ENCODE data around the gene NSD2.

NSD2 gene

DNA sequence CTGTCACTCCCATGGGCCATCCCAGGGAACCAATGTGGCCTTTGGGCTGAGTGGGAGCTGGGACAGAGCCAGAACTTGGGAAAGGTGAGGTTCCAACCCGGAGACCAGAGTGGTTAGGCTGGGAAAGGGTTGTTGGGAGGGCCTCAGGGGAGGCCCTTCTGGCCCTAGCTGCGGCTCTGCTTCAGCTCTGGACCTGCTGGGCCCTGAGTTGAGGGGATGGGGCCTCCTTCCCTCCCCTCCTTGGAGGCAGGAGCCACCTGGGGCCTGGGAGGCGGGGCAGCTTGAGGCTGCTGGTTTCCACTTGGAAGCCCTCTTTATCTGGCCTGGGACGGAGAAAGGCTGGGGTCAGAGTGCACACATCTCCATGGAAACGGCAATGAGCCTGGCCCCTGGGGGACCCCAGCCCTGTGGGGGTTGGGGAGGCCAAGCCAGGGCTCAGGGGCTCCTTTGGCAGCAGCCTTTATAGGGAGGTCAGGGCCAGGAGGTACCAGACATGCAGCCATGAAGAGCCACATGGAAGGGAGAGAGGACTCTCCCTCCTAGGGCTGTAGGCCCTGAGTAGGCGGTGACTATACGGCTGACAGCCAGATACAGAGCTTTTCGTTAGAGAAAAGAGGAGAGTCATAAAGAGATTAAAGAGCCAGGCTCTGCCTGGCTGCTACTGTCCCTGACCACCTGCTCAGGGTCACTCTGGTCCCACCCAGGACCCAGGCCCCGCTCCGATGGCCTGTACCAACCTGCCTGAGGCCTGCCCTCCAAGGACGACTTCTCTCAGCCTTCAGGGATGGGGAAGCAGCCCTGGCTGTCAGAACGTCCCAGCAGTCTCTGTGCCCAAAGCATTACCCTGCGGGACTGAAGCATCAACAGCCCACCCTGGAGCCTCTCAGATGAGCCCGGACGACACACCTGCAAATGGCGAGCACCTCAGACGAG lies 6.9 kb upstream of the NSD2 start:
- DNase-seq (ENCODE audit: low spot score), result no peak

DNA sequence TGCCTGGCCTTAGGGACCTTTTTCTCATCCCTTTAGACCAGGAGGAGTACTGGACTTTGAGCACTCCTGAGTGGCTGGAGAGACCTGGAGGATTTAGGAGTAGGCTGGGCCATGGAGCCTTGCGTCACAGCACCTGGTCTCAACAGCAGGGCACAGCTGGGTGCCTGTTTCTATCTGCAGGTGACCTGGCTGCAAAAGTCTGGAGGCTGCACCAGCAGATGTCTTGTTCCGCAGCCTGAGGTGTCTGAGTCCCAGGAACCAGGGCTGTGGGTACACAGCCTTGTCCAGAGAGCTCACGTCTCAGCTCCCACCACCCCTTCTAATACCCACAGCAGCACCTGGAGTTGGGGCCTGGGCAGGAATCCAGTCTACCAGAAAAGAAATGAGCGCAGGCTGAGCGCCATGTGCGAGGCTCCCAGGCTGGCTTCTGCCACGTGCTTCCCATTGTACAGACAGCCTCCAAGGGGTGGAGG lies 5.0 kb upstream of the NSD2 start:
- DNase-seq (ENCODE audit: low spot score), result no peak

DNA sequence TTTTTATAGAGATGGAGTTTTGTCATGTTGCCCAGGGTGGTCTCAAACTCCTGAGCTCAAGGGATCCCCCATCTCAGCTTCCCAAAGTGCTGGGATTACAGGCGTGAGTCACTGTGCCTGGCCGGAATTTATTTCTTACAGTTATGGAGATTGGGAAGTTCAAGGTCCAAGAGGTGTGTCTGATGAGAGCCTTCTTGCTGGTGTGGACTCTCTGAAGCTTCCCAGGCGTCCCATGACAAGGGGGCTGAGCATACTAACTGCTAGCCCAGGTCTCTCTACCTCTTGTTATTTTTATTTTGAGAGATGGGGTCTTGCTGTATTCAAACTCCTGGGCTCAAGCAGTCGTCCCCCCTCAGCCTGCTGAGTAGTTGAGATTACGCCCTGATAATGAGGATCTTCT lies 2.9 kb upstream of the NSD2 start:
- no peak for DNase-seq (ENCODE audit: low spot score)

DNA sequence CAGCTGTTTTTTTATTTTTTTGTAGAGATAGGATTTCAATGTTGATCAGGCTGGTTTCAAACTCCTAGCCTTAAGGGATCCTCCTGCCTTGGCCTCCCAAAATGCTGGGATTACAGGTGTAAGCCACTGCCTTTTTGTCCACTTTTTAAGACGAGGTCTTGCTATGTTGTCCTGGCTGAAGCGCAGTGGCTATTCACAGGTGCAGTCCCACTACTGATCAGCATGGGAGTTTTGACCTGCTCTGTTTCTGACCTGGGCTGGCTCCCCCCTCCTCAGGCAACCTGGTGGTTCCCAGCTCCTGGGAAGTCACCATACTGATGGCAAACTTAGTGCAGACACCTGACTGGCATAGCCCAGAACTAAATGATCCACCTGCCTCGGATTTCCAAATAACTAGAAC lies 2.3 kb upstream of the NSD2 start:
- DNase-seq (ENCODE audit: low spot score), result no peak

DNA sequence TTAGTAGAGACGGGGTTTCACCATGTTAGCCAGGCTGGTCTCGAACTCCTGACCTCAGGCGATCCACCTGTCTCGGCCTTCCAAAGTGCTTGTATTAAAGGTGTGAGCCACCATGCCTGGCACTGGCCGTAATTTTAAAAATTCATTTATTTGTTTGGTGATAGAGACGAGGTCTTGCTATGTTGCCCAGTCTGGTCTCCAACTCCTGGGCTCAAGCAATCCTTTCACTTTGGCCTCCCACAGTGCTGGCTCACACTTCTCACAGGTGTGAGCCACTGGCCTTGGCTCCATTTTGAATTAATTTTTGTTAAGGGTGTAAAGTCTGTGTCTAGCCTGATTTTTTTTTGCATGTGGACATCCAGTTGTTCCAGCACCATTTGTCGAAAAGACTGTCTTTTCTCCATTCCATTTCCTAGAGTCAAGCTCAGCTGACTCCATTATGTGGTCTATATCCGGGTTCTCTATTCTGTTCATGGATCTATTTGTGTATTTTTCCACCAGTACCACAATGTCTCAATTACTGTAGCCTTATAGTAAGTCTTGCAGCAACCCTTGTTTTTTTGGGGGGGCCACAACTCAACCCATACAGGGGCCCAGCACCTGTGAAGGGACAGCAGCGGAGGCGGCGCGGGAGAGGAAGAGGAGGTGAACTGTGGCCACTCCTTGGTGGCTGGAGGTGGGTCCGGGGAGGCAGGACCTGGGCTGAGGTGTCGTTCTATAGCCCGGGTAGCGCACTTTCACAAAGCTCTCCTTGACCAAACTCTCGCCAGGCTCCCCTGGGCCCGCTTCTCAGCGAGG lies 1.5 kb upstream of the NSD2 start:
- DNase-seq (ENCODE audit: low spot score), result no peak

DNA sequence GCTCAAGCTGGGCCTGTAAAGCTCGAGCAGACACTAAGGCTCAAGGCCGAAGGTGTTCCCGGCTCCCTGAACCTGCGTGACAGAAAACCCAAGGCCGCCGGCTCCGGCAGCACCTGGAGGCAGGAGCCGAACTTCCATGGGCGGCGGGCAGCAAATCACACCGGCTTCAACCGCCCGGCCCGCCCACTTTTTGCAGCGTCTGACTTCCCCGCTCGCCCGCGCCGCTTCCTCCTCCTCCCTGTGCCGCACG lies 940 bp upstream of the NSD2 start:
- peak; percentile 80 for DNase-seq (ENCODE audit: low spot score)

DNA sequence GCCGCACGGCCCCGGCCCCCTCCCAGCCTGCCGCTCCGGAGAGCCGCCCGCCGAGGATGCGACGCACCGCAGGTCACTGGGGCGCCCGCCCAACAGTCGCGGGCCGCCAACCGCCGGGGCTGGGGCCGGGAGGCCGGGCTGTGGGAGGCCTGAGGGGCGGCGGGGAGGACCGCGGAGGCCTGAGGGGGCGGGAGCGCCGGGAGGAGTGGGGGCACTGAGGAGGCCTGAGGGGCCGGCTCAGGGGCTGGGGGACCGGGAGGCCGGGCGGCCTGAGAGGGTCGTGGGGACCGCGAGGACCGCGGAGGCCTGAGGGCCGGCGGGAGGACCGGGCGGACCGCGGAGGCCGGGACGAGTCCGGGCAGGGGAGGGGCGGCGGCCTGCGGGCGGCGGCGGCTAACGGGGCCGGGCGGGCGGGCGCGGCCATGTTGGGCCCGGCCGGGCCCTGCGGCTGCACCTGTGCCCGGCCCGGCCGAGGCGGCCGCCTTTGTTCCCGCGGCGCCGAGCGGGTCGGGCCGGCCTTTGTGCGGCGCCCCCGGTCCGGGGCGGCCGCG lies 353 bp downstream of the NSD2 start:
- no peak for DNase-seq (ENCODE audit: low spot score)

DNA sequence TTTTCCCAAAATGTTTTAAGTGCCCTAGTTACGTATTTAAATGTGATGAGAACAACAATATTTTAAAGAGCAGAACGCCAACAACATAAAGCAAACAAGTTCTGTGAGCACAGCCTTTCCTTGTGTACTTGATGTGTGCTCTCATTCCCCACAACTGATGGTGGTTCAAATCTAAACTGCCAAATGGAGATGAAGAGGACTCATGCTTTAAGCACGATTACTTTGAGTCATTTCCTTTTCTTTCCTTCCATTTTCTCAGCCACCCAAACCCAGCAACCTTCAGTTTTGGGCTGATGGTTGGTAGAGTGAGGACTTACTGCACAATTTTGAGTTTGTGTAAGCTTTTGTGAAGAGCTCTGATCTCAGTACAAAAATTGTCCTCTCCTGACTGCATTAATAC lies 1.7 kb downstream of the NSD2 start:
- peak; percentile 46 for DNase-seq (ENCODE audit: low spot score)

DNA sequence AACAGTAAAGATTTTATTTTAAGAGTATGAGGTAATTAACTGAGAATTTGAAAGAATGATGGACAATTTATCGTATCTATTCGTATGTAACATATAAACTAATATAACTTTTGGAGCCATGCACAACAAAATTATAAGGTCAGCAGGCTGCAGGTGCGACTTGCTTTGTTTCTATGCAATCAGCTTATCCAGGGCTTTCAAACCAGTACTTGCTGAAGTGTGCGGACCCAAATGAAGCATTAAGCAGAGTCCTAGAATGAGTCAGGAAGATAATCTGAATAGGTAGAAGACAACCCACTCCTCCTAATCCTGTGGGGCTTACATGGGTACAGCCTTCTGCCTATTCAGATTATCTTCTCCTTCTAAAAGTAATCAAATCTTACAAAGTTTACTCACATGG lies 2.1 kb downstream of the NSD2 start:
- no peak for DNase-seq (ENCODE audit: low spot score)

DNA sequence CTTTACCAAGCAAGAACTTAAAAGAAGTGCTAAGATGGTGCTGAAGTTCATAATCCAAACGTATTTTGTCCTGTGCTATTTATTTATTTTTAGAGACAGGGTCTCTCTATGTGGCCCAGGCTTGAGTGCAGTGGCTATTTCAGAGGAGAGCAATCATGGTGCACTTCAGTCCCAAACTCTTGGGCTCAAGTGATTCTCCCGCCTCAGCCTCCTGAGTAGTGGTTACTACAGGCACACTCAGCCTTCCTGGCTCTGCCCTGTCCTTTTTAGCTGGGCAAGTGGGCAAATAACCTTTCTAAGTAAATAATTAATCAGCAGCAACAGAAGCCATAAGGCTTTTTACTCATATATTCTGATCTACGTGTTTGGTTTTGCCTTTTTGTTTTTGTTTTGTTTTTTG lies 2.6 kb downstream of the NSD2 start:
- DNase-seq (ENCODE audit: low spot score), result no peak

DNA sequence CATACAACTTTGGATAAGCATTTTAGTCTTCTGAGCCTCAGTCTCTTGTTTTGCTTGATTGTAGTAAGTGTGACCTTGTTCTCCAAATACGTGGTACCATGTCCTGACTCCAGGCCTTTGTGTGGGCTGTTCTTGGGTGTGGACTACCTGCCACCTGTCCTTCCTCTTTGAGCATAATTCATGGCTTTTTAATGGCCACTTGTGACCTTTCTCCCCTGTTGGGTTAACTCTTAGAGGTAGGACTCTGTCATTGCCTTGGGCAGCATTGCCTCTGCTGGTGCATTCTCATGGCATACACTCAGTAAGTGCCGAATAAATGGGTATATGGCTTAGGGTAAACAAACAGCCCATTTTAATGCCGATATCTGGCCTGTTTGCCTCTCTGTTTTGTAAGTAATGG lies 3.0 kb downstream of the NSD2 start:
- no peak for DNase-seq (ENCODE audit: low spot score)

DNA sequence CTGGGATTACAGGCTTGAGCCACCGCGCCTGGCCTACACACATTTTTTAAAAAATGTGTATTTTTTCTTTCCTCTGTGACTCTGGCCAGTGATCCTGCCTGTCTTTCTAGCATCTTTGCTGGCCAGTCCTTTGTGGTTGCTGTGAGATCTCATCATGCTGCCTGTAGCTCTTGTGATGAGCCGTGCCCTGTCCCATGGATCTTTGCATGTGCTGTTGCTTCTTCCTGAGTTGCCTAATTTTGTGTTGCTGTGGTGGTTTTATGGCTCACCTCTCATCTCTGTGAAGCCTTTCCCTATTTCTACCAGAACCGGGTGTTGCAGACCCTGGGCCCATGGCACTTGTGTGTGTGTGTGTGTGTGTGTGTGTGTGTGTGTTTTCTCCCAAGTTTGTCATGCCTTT lies 8.3 kb downstream of the NSD2 start:
- no peak for DNase-seq (ENCODE audit: low spot score)

DNA sequence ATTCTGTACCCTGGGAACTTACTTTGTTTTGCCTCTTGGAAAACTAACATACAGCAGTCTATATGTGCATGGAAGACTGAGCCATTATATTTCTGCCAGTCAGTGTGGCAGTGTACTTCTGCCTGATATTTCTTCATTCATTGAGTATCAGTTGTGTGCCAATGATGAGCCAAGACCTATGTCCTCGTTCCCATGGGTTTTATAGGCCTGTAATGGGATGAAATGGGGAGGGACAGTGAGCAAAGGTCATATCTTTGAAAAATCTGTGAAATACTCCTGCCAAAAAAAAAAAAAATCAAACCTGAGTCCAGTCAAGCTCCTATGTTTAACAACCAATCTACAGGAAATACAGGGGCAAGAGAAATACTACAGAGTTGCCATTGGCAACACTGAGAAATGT lies 9.1 kb downstream of the NSD2 start:
- no peak for DNase-seq (ENCODE audit: low spot score)

DNA sequence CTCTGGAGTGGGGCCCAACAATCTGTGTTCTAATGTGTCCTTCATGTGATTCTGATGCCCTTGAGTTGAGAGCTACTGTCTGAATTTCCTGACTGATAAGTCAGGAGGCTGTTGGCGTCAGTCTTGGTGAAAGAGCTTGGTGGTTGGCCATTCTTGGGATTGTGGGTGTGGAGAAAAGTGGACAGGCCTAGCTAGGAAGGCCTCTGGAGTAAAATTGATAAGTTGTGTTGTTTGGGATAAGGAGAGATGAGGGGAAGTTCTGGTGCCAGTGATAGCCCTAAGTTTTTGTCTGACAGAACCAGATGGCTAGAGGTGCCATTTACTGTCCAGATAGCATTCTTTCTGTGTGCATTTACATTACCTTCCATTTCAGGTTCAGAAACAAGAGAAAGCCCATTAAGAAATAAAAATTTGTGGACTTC lies 11.7 kb downstream of the NSD2 start:
- DNase-seq (ENCODE audit: low spot score), result no peak

DNA sequence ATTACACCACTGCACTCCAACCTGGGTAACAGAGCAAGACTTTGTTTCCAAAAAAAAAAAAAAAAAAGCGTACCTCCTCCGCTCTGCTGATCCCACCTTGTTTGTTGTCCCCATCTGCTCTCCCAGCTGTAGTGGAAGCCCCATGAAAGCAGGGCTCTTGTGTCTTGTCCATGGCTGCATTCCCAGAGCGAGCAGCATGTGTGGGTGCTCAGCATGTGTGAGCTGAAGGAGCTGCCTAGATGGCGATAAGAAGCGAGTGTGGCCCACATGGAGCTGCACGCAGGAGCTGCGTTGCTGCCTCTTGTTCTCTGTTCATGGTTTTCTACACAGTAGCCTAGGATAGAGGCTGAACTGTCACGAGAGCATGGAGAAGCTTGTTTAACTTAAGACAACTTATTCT lies 12.4 kb downstream of the NSD2 start:
- no peak for DNase-seq (ENCODE audit: low spot score)

DNA sequence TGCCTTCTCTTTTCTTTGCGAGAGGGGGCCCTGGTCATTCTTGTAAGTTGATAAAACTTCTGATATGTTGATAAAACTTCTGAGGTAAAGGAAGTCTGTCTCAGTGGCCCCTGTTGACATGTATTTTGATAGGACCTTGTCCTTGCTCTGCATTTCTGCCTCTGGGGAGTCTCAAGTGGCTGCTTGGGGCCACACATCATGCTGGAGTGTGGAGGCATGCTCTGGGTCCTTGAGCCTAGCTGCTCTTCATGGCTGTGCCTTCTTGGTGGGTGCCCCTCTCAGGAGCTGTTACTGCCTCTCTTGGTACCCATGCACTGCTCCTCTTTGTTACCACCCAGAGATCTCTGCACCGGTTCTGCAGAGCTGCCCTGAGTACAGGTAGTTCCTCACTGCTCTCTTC lies 14.2 kb downstream of the NSD2 start:
- DNase-seq (ENCODE audit: low spot score), result no peak

DNA sequence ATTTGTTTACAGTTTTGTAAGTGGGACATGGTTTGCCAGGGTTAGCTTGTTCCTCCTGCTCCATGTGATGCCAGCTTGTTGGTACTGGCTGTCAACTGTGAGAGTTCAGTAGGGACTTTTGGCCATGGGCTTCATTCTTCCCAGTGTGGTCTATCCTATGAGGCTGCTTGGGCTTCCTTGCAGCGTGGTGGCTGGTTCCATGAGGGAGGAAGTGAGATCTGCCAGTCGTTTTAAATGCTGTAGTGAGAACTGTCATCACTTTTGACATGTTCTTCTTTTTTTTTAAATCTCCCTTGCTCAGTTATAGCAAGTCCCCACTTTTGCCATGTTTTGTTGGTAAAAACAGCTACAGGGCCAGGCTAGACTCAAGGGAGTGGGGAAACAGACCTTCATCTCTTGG lies 15.9 kb downstream of the NSD2 start:
- no peak for DNase-seq (ENCODE audit: low spot score)

DNA sequence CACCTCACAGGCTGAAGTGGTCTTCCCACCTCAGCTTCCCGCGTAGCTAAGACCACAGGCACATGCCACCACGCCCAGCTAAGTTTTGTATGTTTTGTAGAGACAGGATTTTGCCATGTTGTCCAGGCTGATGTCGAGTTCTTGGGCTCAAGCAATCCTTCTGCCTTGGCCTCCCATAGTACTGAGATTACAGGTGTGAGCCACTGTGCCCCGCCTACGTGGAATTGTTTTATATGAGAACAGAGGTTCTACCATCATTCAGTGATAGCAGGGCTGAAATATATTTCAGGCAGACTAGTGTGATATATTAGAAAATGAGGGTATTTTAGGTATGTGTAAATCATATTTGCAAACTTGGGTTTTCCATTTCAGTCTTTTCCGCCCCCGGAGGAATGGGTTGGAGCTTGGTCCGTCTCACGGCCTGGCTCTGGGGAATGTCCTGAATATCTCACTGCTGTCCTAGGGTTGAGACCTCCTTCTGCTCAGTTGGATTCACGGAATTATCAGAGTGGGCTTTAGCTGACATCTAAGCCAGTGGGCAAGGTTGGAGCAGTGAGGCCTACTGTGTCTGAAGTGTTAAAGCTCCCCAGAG lies 19.9 kb downstream of the NSD2 start:
- DNase-seq (ENCODE audit: low spot score), result no peak

DNA sequence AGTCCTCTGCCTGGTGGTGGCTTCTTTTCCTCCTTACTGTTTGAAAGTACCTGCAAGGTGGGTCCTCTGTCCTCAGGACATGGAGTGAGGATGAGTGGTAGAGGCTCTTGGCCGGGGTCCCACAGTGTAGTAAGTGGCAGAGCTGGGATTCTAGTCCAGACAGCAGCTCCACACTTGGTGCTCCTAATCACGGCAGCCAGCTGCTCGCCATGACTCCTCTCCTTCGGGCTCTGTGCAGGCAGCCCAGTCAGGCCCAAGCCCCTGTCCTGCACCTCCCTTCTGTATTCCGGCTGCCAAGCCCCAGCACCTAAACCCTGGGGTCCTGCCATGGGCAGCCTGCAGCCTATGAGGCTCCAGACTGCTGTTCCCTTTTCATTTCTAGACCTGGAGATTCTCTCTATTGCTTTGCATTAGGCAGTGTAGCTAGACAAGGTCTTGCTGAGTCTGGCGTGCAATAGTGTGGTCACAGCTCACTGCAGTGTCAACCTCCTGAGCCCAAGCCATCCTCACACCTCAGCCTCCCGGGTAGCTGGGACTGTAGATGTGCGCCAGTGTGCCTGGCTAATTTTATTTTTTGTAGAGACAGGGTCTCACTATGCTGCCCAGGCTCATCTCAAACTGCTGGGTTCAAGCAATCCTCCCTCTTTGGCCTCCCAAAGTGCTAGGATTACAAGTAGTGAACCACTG lies 24.9 kb downstream of the NSD2 start:
- no peak for DNase-seq (ENCODE audit: low spot score)

DNA sequence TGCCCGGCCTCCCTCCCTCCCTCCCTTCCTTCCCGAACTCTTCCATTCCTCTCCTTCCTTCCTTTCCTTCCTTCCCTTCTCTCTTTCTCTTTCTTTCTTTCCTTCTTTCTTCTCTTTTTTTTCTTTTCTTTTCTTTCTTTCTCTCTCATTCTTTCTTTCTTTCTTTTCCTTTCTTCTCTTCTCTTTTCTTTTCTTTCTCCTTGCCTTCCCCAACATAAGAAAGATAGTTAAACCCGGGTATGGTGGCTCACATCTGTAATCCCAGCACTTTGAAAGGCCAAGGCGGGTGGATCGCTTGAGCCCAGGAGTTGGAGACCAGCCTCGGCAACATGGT lies 25.4 kb downstream of the NSD2 start:
- DNase-seq (ENCODE audit: low spot score), result no peak

DNA sequence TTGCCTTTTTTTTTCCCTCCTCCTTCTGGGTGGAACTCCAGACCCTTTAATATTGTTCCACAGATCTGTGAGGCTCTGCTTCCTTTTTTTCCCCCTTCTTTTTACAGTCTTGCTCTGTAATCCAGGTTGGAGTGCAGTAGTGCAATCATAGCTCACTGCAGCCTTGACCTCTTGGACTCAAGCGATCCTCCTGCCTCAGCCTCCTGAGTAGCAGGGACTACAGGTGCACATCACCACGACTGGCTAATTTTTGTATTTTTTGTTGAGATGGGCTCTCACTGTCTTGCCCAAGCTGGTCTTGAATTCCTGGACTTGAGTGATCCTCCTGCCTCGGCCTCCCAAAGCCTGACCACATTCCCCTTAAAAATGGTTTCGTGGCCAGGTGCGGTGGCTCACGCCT lies 26.8 kb downstream of the NSD2 start:
- DNase-seq (ENCODE audit: low spot score), result no peak

DNA sequence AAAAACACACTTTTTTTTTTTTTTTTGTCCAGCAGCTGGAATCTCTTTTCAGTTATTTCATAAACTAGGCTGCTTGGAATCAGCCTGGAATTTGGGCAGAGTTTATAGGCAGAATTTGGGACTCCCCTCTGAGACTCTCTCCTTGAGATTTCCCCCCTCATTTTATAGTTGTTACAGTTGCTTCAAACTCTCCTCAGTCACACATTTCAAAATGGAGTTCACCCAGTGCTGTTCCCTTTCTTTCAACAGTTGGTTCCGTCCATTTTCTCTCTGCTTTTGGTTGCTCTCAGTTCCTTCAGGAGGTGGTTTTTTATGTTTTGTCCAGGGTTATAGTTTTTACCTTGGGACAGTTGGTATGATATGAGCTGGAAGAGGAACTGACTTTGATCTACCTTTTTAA lies 27.5 kb downstream of the NSD2 start:
- DNase-seq (ENCODE audit: low spot score), result no peak
